ENCODE measurements around the gene RRP7A.
"Not testable (repeated sequence)": the region's sequence is repeated elsewhere in the genome, so short reads cannot be mapped to it uniquely, and the experiment has no call there.

The RRP7A gene

DNA sequence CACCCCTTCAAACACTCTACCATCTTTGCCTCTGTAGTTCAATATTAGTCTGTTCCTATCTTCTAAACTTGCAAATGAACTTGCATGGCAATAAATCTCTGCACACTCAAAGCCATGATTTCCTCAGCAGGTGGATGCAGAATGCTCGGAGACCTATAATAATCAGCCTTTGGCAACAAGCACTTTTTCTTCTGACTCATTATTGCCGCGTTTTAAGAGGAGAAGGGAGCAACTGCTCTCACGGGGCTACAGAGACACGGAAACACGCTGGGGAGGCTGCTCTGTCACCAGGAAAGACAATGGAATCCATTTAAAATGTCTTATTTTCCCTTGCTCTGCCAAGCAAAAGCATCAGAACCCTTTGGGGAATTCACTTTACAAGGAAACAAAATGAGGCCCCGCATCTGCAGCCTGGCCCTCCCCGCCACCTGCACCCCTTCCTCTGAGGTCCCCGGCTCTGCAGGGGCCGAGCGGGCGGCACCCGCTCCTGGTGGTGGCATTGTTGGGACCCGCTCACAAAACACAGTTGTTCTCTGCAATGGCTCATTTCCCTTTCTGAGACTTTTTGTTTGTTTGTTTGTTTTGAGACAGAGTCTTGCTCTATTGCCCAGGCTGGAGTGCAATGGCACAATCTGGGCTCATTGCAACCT, 15.6 kb upstream of the RRP7A start:
- DNase-seq (ENCODE audit: low read depth), result not testable (repeated sequence)

DNA sequence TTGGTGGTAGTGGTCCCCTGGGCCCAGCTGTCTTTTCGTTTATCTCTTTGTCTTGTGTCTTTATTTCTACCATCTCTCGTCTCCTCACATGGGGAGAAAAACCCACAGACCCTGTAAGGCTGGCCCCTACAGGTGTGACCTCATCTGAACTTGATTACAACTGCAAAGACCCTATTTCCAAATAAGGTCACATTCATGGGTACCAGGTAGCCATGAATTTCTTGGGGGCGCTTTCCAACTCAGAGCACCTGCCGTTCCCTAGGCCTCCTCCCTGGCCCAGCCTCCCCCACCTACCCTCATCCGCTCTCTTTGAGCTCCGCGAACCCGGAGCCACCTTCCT, 14.0 kb upstream of the RRP7A start:
- DNase-seq (ENCODE audit: low read depth), result no peak

DNA sequence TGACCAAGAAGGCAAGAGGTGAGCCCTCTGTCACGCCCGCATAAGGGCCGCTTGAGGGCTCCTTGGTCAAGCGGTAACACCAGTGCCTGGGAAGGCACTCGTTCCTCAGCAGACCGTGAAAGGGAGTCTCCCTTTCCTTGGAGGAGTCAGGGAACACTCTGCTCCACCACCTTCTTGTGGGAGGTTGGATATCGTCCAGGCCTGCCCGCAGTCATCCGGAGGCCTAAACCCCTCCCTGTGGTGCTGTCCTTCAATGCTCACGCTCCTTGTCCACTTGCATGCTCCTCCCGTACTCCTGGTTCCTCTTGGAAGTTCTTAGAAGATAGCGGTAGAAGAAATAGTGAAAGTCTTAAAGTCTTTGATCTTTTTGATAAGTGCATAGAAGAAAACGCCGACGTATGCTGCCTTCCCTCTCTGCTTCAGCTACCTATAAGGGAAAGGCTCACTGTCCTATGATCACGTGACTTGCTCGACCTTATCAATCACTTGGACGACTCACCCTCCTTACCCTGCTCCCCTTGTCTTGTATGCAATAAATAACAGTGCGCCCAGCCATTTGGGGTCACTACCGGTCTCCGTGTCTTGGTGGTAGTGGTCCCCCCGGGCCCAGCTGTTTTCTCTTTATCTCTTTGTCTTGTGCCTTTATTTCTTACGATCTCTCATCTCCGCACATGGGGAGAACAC, 11.9 kb upstream of the RRP7A start:
- DNase-seq (ENCODE audit: low read depth), result not testable (repeated sequence)

GRCh38 chr22:42529435-42529834, 9.8 kb upstream of the RRP7A start:
- DNase-seq (ENCODE audit: low read depth), result not testable (repeated sequence)

DNA sequence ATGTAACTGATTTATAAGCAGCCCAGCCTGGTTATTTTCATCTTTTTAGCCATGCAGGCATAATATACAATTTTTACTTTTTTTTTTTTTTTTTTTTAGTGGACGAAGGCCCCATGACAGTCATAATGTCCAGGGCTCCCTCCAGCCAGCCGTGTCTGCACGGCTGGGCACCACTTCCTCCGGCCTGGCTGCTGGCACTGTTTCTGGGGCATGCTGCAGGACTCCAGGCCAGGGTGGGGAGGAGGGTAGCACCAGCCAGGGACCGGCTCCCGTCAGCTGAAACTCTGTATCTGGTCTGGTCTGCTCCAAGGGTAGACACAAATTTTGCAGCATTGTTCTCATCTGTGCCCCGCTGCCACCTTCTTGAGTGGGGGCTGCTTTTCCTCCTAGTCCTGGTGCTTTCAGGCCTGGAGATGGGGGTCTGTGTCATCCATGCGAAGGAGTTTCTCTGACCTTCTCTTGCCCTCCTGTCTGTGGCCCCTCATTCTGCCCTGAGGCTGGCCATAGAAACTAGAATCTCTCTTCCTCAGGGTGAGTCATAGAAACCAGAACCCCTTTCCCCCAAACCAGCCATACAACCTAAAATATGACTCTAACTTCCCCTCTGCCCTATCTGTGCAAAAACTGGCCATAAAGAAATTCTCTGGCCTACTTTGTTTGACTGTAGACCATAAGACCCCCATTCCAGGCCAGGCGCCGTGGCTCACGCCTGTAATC, 9.2 kb upstream of the RRP7A start:
- no peak for DNase-seq (ENCODE audit: low read depth)

DNA sequence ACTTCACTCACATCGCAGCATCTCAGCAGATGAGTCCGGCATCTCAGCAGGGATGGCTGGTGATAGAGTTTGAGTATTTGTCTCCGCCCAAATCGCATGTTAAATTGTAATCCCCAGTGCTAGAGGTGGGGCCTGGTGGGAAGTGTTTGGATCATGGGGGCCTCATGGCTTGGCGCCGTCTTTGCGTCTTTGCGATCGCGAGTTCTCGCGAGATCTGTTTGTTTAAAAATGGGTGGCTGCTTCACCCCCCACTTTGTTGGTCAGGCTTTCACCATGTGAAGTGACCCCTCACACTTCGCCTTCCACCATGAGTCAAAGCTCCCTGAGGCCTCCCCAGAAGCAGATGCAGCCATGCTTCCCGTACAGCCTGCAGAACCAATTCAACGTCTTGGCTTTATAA, 3.0 kb upstream of the RRP7A start:
- DNase-seq (ENCODE audit: low read depth), result no peak

DNA sequence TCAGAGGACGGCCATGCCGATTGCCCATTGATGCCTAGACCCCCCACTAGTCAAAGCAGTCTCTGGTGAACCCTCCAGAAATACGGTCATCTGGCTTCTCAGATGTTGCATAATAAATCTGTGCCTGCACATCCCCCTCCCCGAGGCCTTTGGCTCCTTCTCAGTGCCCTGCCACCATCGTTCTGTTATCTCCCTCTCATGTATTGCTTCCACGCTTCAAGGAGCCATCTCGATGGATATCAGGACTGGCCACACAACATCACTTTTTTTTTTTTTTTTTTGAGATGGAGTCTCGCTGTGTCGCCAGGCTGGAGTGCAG, 1.6 kb upstream of the RRP7A start:
- DNase-seq (ENCODE audit: low read depth), result no peak

GRCh38 chr22:42518638-42519524, 715 bp downstream of the RRP7A start:
- not testable (repeated sequence) for DNase-seq (ENCODE audit: low read depth)

- not testable (repeated sequence) for DNase-seq (ENCODE audit: low read depth)
Observed at GRCh38 chr22:42517103-42517502, 2.5 kb downstream of the RRP7A start.

DNA sequence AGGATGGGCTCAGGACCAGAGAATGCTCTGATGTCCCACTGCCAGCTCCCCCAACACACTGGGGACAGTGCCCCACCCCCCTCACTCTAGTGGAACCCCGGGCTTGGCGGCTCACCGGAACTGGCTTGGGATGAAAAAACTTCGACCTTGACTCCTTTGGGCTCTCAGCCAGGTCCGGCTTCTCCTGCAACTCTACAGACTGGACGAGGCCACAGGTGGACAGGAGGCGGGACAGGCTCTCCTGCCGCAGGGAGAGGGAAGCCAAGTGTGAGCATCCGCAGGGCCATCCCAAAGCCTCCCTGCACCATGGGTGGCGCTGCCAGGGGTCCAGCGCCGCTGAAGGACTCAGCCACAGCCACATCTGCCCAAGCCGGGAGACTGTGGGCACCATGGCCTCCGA, 3.7 kb downstream of the RRP7A start:
- DNase-seq (ENCODE audit: low read depth), result no peak

- DNase-seq (ENCODE audit: low read depth), result not testable (repeated sequence)
Observed at GRCh38 chr22:42515304-42515703, 4.3 kb downstream of the RRP7A start.

DNA sequence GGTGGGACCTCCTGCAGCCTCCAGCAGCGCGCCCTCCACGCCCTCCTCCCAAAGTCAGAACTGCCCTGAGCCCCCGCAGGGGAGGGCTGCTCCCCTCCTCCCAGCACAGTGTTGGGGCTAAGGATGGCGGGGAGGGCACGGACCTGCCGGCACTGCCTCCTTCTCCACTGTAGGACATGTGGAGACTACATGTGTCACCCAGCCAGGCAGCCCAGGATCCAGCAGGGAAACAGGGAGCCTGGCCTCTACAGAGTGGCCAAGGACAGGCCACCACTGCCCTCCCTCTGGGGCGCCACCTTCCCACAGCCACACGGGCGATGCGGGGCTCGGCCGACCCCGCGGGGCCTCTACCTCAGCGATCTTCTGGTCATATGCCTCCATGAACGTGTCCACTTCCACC, 5.3 kb downstream of the RRP7A start:
- DNase-seq (ENCODE audit: low read depth), result not testable (repeated sequence)

DNA sequence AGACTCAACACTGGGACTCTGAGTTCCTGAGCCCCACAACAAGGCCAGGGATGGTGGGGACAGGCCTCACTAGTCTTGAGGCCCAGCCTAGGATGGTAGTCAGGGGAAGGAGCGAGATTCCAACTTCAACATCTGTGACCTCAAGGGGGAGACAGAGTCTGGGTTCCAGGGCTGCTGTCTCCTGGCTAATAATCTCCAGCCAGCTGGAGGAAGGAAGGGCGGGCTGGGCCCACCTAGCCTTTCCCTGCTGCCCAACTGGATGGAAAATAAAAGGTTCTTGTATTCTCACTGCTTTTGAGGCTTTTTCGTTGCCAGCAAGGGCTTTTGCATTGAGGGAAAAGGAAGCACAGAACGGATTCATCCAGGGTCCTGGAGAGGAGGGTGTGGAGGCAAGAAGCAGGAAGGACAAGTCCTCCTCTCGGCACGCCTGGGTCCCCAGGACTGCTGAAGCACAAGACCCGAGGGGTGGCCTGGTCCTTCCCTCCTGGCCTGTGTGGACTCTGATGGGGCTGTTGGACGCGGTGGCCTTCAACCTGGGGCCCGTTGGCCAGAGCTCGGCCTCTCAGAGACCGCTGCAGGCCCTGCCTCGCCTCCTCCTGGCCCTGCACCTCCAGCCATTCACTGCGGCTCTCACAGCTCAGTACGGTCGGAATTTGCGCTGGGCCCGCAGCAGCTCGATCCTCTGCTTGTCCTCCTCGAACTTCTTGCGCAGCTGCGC, 7.2 kb downstream of the RRP7A start:
- DNase-seq (ENCODE audit: low read depth), result not testable (repeated sequence)

DNA sequence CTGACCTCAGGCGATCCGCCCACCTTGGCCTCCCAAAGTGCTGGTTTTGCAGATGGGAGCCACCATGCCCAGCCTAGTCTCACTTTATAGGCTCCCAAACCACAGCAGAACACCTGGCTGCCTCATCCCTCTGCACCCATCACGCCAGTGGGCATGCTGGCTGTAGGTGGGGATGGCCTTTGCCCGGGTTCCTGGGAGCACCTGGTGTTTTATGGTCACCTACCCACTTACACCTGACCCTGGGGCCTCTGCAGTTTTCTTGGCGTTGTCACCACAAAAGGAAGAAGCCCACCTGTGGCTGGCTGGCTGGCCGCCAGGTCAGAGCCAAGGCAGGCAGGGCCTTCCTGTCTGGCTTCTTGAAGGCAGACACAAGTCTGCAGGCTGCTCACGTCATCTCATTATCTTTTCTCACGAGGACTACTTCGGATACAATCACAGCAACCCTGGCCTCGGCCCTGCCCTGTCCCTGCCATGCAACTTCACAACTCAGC, 8.2 kb downstream of the RRP7A start:
- DNase-seq (ENCODE audit: low read depth), result no peak

DNA sequence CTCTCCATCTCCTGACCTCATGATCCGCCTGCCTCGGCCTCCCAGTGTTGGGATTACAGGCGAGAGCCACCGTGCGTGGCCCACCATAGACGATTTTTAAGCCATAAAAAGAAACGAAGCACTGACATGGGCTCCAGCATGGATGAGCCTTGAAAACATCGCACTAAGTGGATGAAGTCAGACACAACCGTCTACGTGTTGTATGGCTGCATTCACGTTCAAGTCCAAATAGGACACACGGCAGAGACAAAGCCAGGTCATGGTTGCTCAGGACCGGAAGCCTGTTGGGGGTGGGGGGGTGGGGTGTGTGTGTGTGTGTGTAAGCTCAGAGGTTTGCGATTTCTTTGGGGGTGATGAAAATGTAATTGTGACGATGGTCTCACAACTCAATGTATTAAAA, 10.0 kb downstream of the RRP7A start:
- DNase-seq (ENCODE audit: low read depth), result no peak

DNA sequence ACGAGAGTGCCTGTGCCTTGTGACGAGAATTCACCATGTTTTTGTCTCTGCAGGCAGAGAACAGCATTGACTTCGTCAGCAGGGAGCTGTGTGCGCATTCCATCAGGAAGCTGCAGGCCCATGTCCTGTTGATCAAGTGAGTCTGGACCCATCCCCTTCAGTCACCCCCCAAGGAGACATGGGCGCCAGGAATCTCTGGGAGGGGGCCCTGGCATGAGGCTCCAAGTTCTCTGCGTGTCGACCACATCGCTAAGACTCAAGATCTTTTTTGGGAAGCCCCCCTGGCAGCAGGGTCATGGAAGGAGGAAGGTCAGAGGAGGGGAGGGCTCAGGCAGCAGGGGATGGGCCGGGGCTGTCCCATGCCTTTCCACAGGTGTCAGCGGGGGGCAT, 10.6 kb downstream of the RRP7A start:
- DNase-seq (ENCODE audit: low read depth), result not testable (repeated sequence)

DNA sequence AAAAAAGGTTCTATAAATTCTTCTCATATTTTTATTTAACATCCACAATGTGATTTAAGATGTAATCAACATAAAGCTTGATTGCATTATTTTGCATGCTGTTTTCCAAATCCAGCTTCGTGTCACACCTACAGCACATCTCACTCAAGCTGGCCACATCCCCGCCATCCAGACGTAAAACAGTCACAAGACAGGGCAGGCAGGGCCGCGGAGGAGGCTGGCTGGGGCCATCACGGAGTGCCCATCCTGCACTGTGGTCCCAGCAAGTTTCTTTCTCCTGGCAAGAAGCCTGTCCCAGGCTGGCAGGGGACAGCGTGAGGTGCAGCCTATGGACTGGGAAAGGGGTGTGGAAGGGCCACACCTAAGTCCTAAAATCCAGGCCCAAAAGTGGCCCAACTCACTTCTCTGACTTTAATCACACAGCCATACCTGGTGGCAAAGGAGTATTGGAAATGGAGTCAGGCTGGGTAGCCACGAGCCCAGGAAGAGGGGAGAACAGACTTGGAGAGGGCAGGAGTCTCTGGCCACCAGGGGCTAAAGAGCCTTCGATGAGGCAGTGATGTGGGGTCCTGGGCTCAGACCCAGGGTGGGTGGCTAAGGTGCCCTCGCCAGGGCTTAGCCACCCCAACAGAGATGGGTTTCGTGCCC, 11.1 kb downstream of the RRP7A start:
- not testable (repeated sequence) for DNase-seq (ENCODE audit: low read depth)

DNA sequence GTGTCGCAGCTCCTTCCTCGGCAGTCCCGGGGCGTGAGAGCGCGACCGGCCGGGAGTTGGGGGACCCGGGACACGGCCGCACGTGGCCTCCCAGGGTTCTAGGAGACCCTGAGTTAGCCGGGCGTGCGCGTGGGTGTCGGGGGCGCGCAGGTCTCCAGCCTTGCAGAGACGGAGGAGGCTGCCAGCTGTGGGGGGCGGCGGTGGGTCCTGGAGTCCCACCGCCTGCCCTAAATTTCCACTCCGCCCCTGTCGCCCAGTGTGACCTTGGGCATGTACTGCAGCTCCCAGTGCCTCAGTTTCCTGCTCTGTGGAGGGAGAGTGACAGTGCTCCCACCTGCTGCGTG, 18.8 kb downstream of the RRP7A start:
- DNase-seq (ENCODE audit: low read depth), result no peak

- peak; percentile 68 for DNase-seq (ENCODE audit: low read depth)
Observed at GRCh38 chr22:42500161-42500835, 19.3 kb downstream of the RRP7A start.

GRCh38 chr22:42499773-42500160, 19.8 kb downstream of the RRP7A start:
- not testable (repeated sequence) for DNase-seq (ENCODE audit: low read depth)

Data from activated T-cell treated with anti-CD3 and anti-CD28 coated beads for 24 hours (primary cell).